Measurements from ENCODE around the gene PPM1D. TPM values are rescaled to one million over a fixed set of nuclear protein-coding genes. Genes with fewer than 3 reads are reported as not detected.

The PPM1D gene
- total RNA-seq, 5 donors from 2014 or later (not counting 1 experiment from before 2014, with no cell fraction given) = 17.0 to 22.5 (median 19.6) TPM

GRCh38 chr17:60679287-60679686 lies 79.3 kb downstream of the PPM1D start:
- DNase-seq = no peak
- no peaks in the 10 kb centered on the region for H3K27me3 Mint-ChIP-seq
- no CpG with 5 or more reads among the region's 4 CpGs for WGBS (ENCODE audit: insufficient coverage)
- ATAC-seq (replicated peaks in 1 of 4) = no peak
- H3K27ac Mint-ChIP-seq = no peak overlapping the region
- Histone ChIP-seq H3K4me3 (ENCODE audit: control insufficient read depth in 1 of 2, extremely low read depth in 1 of 2, low read length in 1 of 2) (no peak overlapping the region), H3K27me3 (replicated peaks in 1 of 2; ENCODE audit: control insufficient read depth in 2 of 2, extremely low read depth in 1 of 2, insufficient read depth in 2 of 2, low read length in 1 of 2) (no peaks in the 10 kb centered on the region), H3K36me3 (ENCODE audit: control insufficient read depth in 2 of 2, extremely low read depth in 1 of 2, insufficient read depth in 1 of 2, low read length in 1 of 2) (peaks cover 6 to 24% of the 10 kb centered on the region in 2 donors), H3K27ac (ENCODE audit: low read length) (no peak overlapping the region), H3K9me3 (no peaks in the 10 kb centered on the region), H3K4me1 (ENCODE audit: control insufficient read depth in 1 of 2, extremely low read depth in 1 of 2, insufficient read depth in 2 of 2, low read length in 2 of 2) (peaks cover 11% of the 10 kb centered on the region in 2 experiments)
- ChIA-PET CTCF (interaction anchor here in 1 of 2 donors (0.7 kb wide), 1 partner anchor 80 kb away, joined by 3 read pairs; no protein-coding TSS in a partner anchor), POLR2A (no interaction called here)
- H3K9me3 Mint-ChIP-seq = peaks cover 0 to 3% (median 0%) of the 10 kb centered on the region in 3 donors
- peak overlapping the region; percentile 38 to 92 (median 71) for H3K4me3 Mint-ChIP-seq
- H3K4me1 Mint-ChIP-seq = peaks cover 18 to 22% (median 21%) of the 10 kb centered on the region in 3 donors
- H3K36me3 Mint-ChIP-seq = peaks cover 13% of the 10 kb centered on the region

- ChIA-PET CTCF (no interaction called here), POLR2A (no interaction called here)
- peaks cover 18 to 22% (median 21%) of the 10 kb centered on the region in 3 donors for H3K4me1 Mint-ChIP-seq
Measured at GRCh38 chr17:60680754-60681153, 80.8 kb downstream of the PPM1D start.

GRCh38 chr17:60685437-60685836 lies 85.4 kb downstream of the PPM1D start:
- ATAC-seq (replicated peaks in 1 of 4) (no peak), DNase-seq (no peak)
- ChIA-PET POLR2A (interaction anchor here in 1 of 2 donors (0.7 kb wide), 1 partner anchor 14 kb away, joined by 4 read pairs; no protein-coding TSS in a partner anchor), CTCF (interaction anchor here in 1 of 2 donors (0.6 kb wide), 1 partner anchor 1346 kb away, joined by 6 read pairs; no protein-coding TSS in a partner anchor)
- H3K4me1 ChIP-seq (ENCODE audit: control insufficient read depth in 1 of 2, extremely low read depth in 1 of 2, insufficient read depth in 2 of 2, low read length in 2 of 2) = no peaks in the 10 kb centered on the region
- no peaks in the 10 kb centered on the region for H3K9me3 ChIP-seq
- peaks cover 6 to 41% of the 10 kb centered on the region in 2 donors for H3K36me3 ChIP-seq (ENCODE audit: control insufficient read depth in 2 of 2, extremely low read depth in 1 of 2, insufficient read depth in 1 of 2, low read length in 1 of 2)
- H3K27me3 ChIP-seq (replicated peaks in 1 of 2; ENCODE audit: control insufficient read depth in 2 of 2, extremely low read depth in 1 of 2, insufficient read depth in 2 of 2, low read length in 1 of 2) = no peaks in the 10 kb centered on the region
- Mint-ChIP-seq H3K27ac (no peak overlapping the region), H3K4me1 (no peaks in the 10 kb centered on the region), H3K27me3 (no peaks in the 10 kb centered on the region), H3K4me3 (no peak overlapping the region), H3K9me3 (no peaks in the 10 kb centered on the region), H3K36me3 (peaks cover 48% of the 10 kb centered on the region)
- no peak overlapping the region for H3K4me3 ChIP-seq (ENCODE audit: control insufficient read depth in 1 of 2, extremely low read depth in 1 of 2, low read length in 1 of 2)
- no CpG with 5 or more reads among the region's 7 CpGs for WGBS (ENCODE audit: insufficient coverage)
- H3K27ac ChIP-seq (ENCODE audit: low read length) = no peak overlapping the region

More at GRCh38 chr17:60680754-60681153, 80.8 kb downstream of the PPM1D start:
- Mint-ChIP-seq H3K27ac (no peak overlapping the region), H3K27me3 (no peaks in the 10 kb centered on the region), H3K9me3 (no peaks in the 10 kb centered on the region), H3K4me3 (no peak overlapping the region), H3K36me3 (peaks cover 23% of the 10 kb centered on the region)
- Histone ChIP-seq H3K4me1 (ENCODE audit: control insufficient read depth in 1 of 2, extremely low read depth in 1 of 2, insufficient read depth in 2 of 2, low read length in 2 of 2) (peaks cover 11% of the 10 kb centered on the region in 2 experiments), H3K36me3 (ENCODE audit: control insufficient read depth in 2 of 2, extremely low read depth in 1 of 2, insufficient read depth in 1 of 2, low read length in 1 of 2) (peaks cover 6 to 26% of the 10 kb centered on the region in 2 donors), H3K27me3 (replicated peaks in 1 of 2; ENCODE audit: control insufficient read depth in 2 of 2, extremely low read depth in 1 of 2, insufficient read depth in 2 of 2, low read length in 1 of 2) (no peaks in the 10 kb centered on the region), H3K27ac (ENCODE audit: low read length) (no peak overlapping the region), H3K4me3 (ENCODE audit: control insufficient read depth in 1 of 2, extremely low read depth in 1 of 2, low read length in 1 of 2) (no peak overlapping the region), H3K9me3 (no peaks in the 10 kb centered on the region)
- 94% methylated on average over 6 of the region's 6 CpGs for WGBS (ENCODE audit: insufficient coverage)
- ATAC-seq (replicated peaks in 1 of 4) (no peak), DNase-seq (no peak)

GRCh38 chr17:60695960-60696359 lies 96.0 kb downstream of the PPM1D start:
- Mint-ChIP-seq H3K9me3 (no peaks in the 10 kb centered on the region), H3K27ac (no peak overlapping the region), H3K27me3 (no peaks in the 10 kb centered on the region), H3K4me3 (no peak overlapping the region), H3K36me3 (peaks cover 40% of the 10 kb centered on the region), H3K4me1 (peaks cover 0 to 2% (median 0%) of the 10 kb centered on the region in 3 donors)
- Histone ChIP-seq H3K36me3 (ENCODE audit: control insufficient read depth in 2 of 2, extremely low read depth in 1 of 2, insufficient read depth in 1 of 2, low read length in 1 of 2) (peaks cover 0 to 22% of the 10 kb centered on the region in 2 donors), H3K4me1 (ENCODE audit: control insufficient read depth in 1 of 2, extremely low read depth in 1 of 2, insufficient read depth in 2 of 2, low read length in 2 of 2) (no peaks in the 10 kb centered on the region), H3K27me3 (replicated peaks in 1 of 2; ENCODE audit: control insufficient read depth in 2 of 2, extremely low read depth in 1 of 2, insufficient read depth in 2 of 2, low read length in 1 of 2) (no peaks in the 10 kb centered on the region), H3K4me3 (ENCODE audit: control insufficient read depth in 1 of 2, extremely low read depth in 1 of 2, low read length in 1 of 2) (no peak overlapping the region), H3K27ac (ENCODE audit: low read length) (no peak overlapping the region), H3K9me3 (no peaks in the 10 kb centered on the region)
- CTCF ChIA-PET = interaction anchor here (0.6 kb wide), 2 partner anchors 22 to 46 kb away, joined by 3 to 5 read pairs; no protein-coding TSS in a partner anchor
- DNase-seq (no peak), ATAC-seq (replicated peaks in 1 of 4) (no peak)
- POLR2A ChIA-PET = no interaction called here

- ATAC-seq (replicated peaks in 1 of 4) = no peak
- Histone ChIP-seq H3K27me3 (replicated peaks in 1 of 2; ENCODE audit: control insufficient read depth in 2 of 2, extremely low read depth in 1 of 2, insufficient read depth in 2 of 2, low read length in 1 of 2) (no peaks in the 10 kb centered on the region), H3K4me3 (ENCODE audit: control insufficient read depth in 1 of 2, extremely low read depth in 1 of 2, low read length in 1 of 2) (no peak overlapping the region), H3K27ac (ENCODE audit: low read length) (no peak overlapping the region), H3K4me1 (ENCODE audit: control insufficient read depth in 1 of 2, extremely low read depth in 1 of 2, insufficient read depth in 2 of 2, low read length in 2 of 2) (no peaks in the 10 kb centered on the region), H3K36me3 (ENCODE audit: control insufficient read depth in 2 of 2, extremely low read depth in 1 of 2, insufficient read depth in 1 of 2, low read length in 1 of 2) (peaks cover 0 to 16% of the 10 kb centered on the region in 2 donors), H3K9me3 (no peaks in the 10 kb centered on the region)
- WGBS (ENCODE audit: insufficient coverage) = no CpG with 5 or more reads among the region's 3 CpGs
- peaks cover 0 to 2% (median 0%) of the 10 kb centered on the region in 3 donors for H3K4me1 Mint-ChIP-seq
- ChIA-PET POLR2A (no interaction called here), CTCF (no interaction called here)
- no peak overlapping the region for H3K27ac Mint-ChIP-seq
- peaks cover 30% of the 10 kb centered on the region for H3K36me3 Mint-ChIP-seq
- no peak overlapping the region for H3K4me3 Mint-ChIP-seq
- no peaks in the 10 kb centered on the region for H3K27me3 Mint-ChIP-seq
- H3K9me3 Mint-ChIP-seq = no peaks in the 10 kb centered on the region
- DNase-seq = no peak
Measured at GRCh38 chr17:60699090-60699489, 99.1 kb downstream of the PPM1D start.

GRCh38 chr17:60704170-60704569 lies 104.2 kb downstream of the PPM1D start:
- Mint-ChIP-seq H3K9me3 (no peaks in the 10 kb centered on the region), H3K4me1 (no peaks in the 10 kb centered on the region), H3K27ac (no peak overlapping the region), H3K4me3 (no peak overlapping the region), H3K27me3 (no peaks in the 10 kb centered on the region), H3K36me3 (peaks cover 32% of the 10 kb centered on the region)
- POLR2A ChIA-PET = no interaction called here
- 100% methylated on average over 1 of the region's 3 CpGs for WGBS (ENCODE audit: insufficient coverage)
- H3K4me1 ChIP-seq (ENCODE audit: control insufficient read depth in 1 of 2, extremely low read depth in 1 of 2, insufficient read depth in 2 of 2, low read length in 2 of 2) = no peaks in the 10 kb centered on the region
- H3K36me3 ChIP-seq (ENCODE audit: control insufficient read depth in 2 of 2, extremely low read depth in 1 of 2, insufficient read depth in 1 of 2, low read length in 1 of 2) = peaks cover 0 to 8% of the 10 kb centered on the region in 2 donors
- DNase-seq (no peak), ATAC-seq (replicated peaks in 1 of 4) (no peak)
- H3K9me3 ChIP-seq = no peaks in the 10 kb centered on the region
- no peak overlapping the region for H3K27ac ChIP-seq (ENCODE audit: low read length)
- H3K4me3 ChIP-seq (ENCODE audit: control insufficient read depth in 1 of 2, extremely low read depth in 1 of 2, low read length in 1 of 2) = no peak overlapping the region
- H3K27me3 ChIP-seq (replicated peaks in 1 of 2; ENCODE audit: control insufficient read depth in 2 of 2, extremely low read depth in 1 of 2, insufficient read depth in 2 of 2, low read length in 1 of 2) = no peaks in the 10 kb centered on the region
- CTCF ChIA-PET = no interaction called here
